Common myeloid progenitor, CD34-positive (primary cell): ENCODE measurements around the gene SERPINE3.

Source experiments
- CTCF ChIA-PET: fragments of 350-600 bp; sonication (Branson Sonifier 250); formaldehyde crosslinking; loops from one replicate; lab custom pipeline; 2021; ENCODE audit warnings: antibody characterized with exemption; lab: Charles Lee
- POLR2A ChIA-PET: fragments of 350-600 bp; sonication (Branson Sonifier 250); formaldehyde crosslinking; loops from one replicate; lab custom pipeline; 2021; ENCODE audit warnings: antibody characterized with exemption; lab: Charles Lee
- DNase-seq, 3 donors: peaks; one replicate each; pipeline versions ENCODE4 v3.0.0 to v3.0.0-alpha.2; 2013
- H3K27ac ChIP-seq, 2 experiments: 1 replicate in 1 of 2; 2 replicates in 1 of 2; pipeline ENCODE4 v1.7.0; 2013; ENCODE audit warnings: inconsistent platforms in 2 of 2, low read length in 2 of 2, mild to moderate bottlenecking in 2 of 2, low read depth in 1 of 2, moderate library complexity in 1 of 2; ENCODE audit not compliant: severe bottlenecking in 2 of 2, insufficient read depth in 1 of 2, poor library complexity in 1 of 2
- H3K27me3 ChIP-seq, 5 experiments: replicated peaks in 2 of 5; 1 replicate in 3 of 5; 2 replicates in 2 of 5; pipeline versions ENCODE4 v1.6.1 to v1.7.0; 2013; ENCODE audit warnings: low read length in 4 of 5, mild to moderate bottlenecking in 2 of 5, moderate library complexity in 2 of 5, inconsistent platforms in 1 of 5; ENCODE audit not compliant: insufficient read depth in 5 of 5, control insufficient read depth in 4 of 5
- H3K36me3 ChIP-seq, 4 experiments: 1 replicate in 2 of 4; 2 replicates in 2 of 4; pipeline versions ENCODE4 v1.6.1 to v1.7.0; 2013; ENCODE audit warnings: low read length in 3 of 4, control low read depth in 1 of 4, mild to moderate bottlenecking in 1 of 4; ENCODE audit not compliant: control insufficient read depth in 4 of 4, insufficient read depth in 4 of 4
- H3K4me1 ChIP-seq, 4 experiments: 1 replicate in 3 of 4; 2 replicates in 1 of 4; pipeline versions ENCODE4 v1.6.1 to v1.7.1; 2013; ENCODE audit warnings: low read length in 3 of 4, mild to moderate bottlenecking in 3 of 4, control low read depth in 1 of 4, inconsistent platforms in 1 of 4, moderate library complexity in 1 of 4; ENCODE audit not compliant: control insufficient read depth in 4 of 4, insufficient read depth in 4 of 4; ENCODE audit errors: control extremely low read depth in 1 of 4
- H3K4me3 ChIP-seq, 7 experiments: 1 replicate in 4 of 7; 2 replicates in 3 of 7; pipeline versions ENCODE4 v1.5.1 to v1.7.0; 2013; ENCODE audit warnings: mild to moderate bottlenecking in 7 of 7, low read length in 6 of 7, moderate library complexity in 6 of 7, inconsistent platforms in 2 of 7, low read depth in 2 of 7, control low read depth in 1 of 7; ENCODE audit not compliant: insufficient read depth in 4 of 7, control insufficient read depth in 1 of 7; ENCODE audit errors: extremely low read depth in 1 of 7
- H3K9me3 ChIP-seq, 5 experiments: 1 replicate in 4 of 5; 2 replicates in 1 of 5; pipeline versions ENCODE4 v1.6.1 to v1.7.1; 2013; ENCODE audit warnings: low read length in 4 of 5, mild to moderate bottlenecking in 2 of 5, inconsistent platforms in 1 of 5, low read depth in 1 of 5, moderate library complexity in 1 of 5; ENCODE audit not compliant: control insufficient read depth in 4 of 5, insufficient read depth in 2 of 5; ENCODE audit errors: control extremely low read depth in 1 of 5
- WGBS: methylation state at CpG from one replicate; pipeline ENCODE4 v1.1.5; 2013; ENCODE audit not compliant: insufficient coverage; 5-methylcytosine and 5-hydroxymethylcytosine counted together

Gene SERPINE3

GRCh38 chr13:51346397-51346796 is 6.9 kb downstream of the SERPINE3 start:
- Histone ChIP-seq H3K36me3 (no peaks in the 10 kb centered on the region), H3K9me3 (no peaks in the 10 kb centered on the region), H3K4me1 (peaks cover 0 to 20% (median 13%) of the 10 kb centered on the region in 4 experiments), H3K4me3 (no peak overlapping the region), H3K27me3 (no peaks in the 10 kb centered on the region), H3K27ac (no peak overlapping the region)
- no peak for DNase-seq
- 100% methylated on average over 1 of the region's 2 CpGs for WGBS
- CTCF ChIA-PET = no interaction called here
- POLR2A ChIA-PET = no interaction called here

- ChIA-PET CTCF (no interaction called here), POLR2A (no interaction called here)
- H3K4me3 ChIP-seq = no peak overlapping the region
- WGBS = 99% methylated on average over 9 of the region's 9 CpGs
- H3K9me3 ChIP-seq = no peaks in the 10 kb centered on the region
- H3K27me3 ChIP-seq = no peaks in the 10 kb centered on the region
- H3K4me1 ChIP-seq = peaks cover 0 to 19% (median 12%) of the 10 kb centered on the region in 4 experiments
- no peaks in the 10 kb centered on the region for H3K36me3 ChIP-seq
- H3K27ac ChIP-seq = no peak overlapping the region
- no peak for DNase-seq
Observed at GRCh38 chr13:51347099-51347498, 7.6 kb downstream of the SERPINE3 start.

- Histone ChIP-seq H3K4me1 (peaks cover 0 to 7% (median 2%) of the 10 kb centered on the region in 4 experiments), H3K27ac (no peak overlapping the region), H3K4me3 (no peak overlapping the region), H3K27me3 (no peaks in the 10 kb centered on the region), H3K36me3 (no peaks in the 10 kb centered on the region), H3K9me3 (no peaks in the 10 kb centered on the region)
- 88% methylated on average over 9 of the region's 10 CpGs for WGBS
- ChIA-PET POLR2A (no interaction called here), CTCF (no interaction called here)
- no peak for DNase-seq
Observed at GRCh38 chr13:51348069-51348967, 8.8 kb downstream of the SERPINE3 start.

DNA sequence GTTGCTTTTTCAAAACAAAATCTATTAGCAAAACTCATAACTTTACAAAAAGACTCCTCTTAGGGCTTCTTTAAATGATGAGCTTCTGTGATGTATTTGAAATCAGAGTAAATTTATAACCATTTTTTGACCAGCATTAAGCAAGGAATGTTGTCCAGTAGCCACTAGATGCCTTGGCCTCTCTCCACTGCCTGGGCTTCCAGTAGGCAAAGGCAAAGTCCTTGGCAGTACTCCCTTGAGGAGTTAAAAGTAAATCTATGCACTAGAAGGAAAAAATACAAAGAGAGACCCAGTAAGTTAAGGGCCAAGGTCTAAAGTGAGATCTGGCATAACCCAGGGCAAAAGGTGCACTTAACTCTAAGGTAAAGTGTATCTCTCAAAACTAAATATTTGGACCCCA is 9.5 kb downstream of the SERPINE3 start:
- CTCF ChIA-PET = no interaction called here
- DNase-seq = no peak
- POLR2A ChIA-PET = no interaction called here
- H3K9me3 ChIP-seq = no peaks in the 10 kb centered on the region
- no peak overlapping the region for H3K4me3 ChIP-seq
- no peak overlapping the region for H3K27ac ChIP-seq
- peaks cover 0 to 1% (median 0%) of the 10 kb centered on the region in 4 experiments for H3K4me1 ChIP-seq
- no peaks in the 10 kb centered on the region for H3K27me3 ChIP-seq
- H3K36me3 ChIP-seq = no peaks in the 10 kb centered on the region

DNA sequence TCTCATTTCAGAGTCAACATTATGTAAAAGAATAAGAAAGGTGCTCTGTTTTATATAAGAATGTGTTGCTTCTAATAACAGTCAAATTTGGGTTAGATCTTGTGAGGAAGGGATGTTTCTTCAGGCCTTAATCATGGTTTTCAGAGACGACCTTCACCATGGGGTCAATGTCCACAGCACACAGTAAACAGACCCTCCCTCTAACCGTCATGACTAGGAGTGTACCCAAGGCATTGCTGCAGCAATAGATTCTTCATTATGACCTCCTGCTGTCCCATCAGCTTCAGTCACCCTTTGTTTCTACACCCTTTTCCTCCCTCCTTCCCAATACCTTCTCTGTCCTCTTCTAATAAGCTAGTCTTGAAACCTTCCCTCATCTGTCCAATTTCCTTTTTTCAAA is 15.7 kb downstream of the SERPINE3 start:
- Histone ChIP-seq H3K36me3 (peaks cover 0 to 2% (median 0%) of the 10 kb centered on the region in 4 experiments), H3K4me1 (no peaks in the 10 kb centered on the region), H3K27me3 (no peaks in the 10 kb centered on the region), H3K9me3 (no peaks in the 10 kb centered on the region), H3K4me3 (no peak overlapping the region), H3K27ac (no peak overlapping the region)
- WGBS = 100% methylated on average over 2 of the region's 2 CpGs
- POLR2A ChIA-PET = no interaction called here
- CTCF ChIA-PET = no interaction called here
- DNase-seq = no peak

GRCh38 chr13:51357928-51358595 is 18.6 kb downstream of the SERPINE3 start:
- ChIA-PET POLR2A (no interaction called here), CTCF (interaction anchor here (1.2 kb wide), 1 partner anchor 70 kb away, joined by 3 read pairs; no protein-coding TSS in a partner anchor)
- Histone ChIP-seq H3K4me3 (no peak overlapping the region), H3K36me3 (peaks cover 0 to 7% (median 3%) of the 10 kb centered on the region in 4 experiments), H3K27me3 (no peaks in the 10 kb centered on the region), H3K27ac (no peak overlapping the region), H3K4me1 (no peaks in the 10 kb centered on the region), H3K9me3 (no peaks in the 10 kb centered on the region)
- WGBS = 100% methylated on average over 2 of the region's 5 CpGs
- no peak for DNase-seq

- Histone ChIP-seq H3K36me3 (peaks cover 0 to 12% (median 3%) of the 10 kb centered on the region in 4 experiments), H3K27ac (no peak overlapping the region), H3K9me3 (no peaks in the 10 kb centered on the region), H3K27me3 (no peaks in the 10 kb centered on the region), H3K4me1 (peaks cover 0 to 7% (median 4%) of the 10 kb centered on the region in 4 experiments), H3K4me3 (no peak overlapping the region)
- WGBS = no CpG with 5 or more reads among the region's 1 CpG
- POLR2A ChIA-PET = no interaction called here
- CTCF ChIA-PET = no interaction called here
- no peak for DNase-seq
Observed at GRCh38 chr13:51359352-51359751, 19.9 kb downstream of the SERPINE3 start.
